PC-9 (cell line): Measurements from ENCODE around the gene SKIL.

Experiments
- CTCF ChIP-seq: fragments of 200-600 bp; sonication (generic); conservative IDR thresholded peaks from 2 replicates; pipeline ENCODE4 v1.6.1; 2017; ENCODE audit warnings: mixed run types, antibody characterized with exemption, mild to moderate bottlenecking, moderate library complexity
- EZH2 ChIP-seq: fragments of 200-600 bp; sonication (generic); IDR thresholded peaks from 2 replicates; pipeline ENCODE4 v1.8.0; 2017; ENCODE audit warnings: antibody characterized with exemption, low read depth

- TF ChIP-seq CTCF (no peak), EZH2 (no peak)
Observed at GRCh38 chr3:170330366-170330765, 27.1 kb upstream of the SKIL start.
